Stimulated activated CD4-positive, alpha-beta T cell treated with anti-CD3 and anti-CD28 coated beads, Interleukin-2, amount 100 ng/mL, for 48 hours (primary cell): ENCODE results near the gene C6orf118.

Experiments
- DNase-seq, 2 donors: peaks; one replicate each; pipeline ENCODE4 v3.0.0-alpha.2; 2020

C6orf118 gene

DNA sequence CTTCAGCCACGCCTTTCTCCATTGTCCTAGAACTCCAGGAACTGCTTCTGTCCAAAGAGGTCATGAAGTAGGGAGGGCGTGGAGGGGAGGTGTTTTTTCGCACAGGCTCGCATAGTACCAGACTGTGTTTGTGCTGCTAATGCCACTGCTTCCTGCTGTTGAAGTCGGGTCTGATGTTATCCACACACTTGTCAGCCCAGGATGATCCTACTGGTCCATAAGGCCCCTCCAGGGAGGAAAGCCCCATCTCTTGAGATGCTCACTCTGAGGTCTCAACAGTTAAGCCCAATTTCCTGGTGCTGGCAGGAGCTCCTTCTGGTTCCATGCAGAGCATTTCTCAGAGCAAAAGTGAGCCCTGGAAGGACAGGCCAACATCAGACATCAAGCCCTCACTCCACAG lies 65.6 kb downstream of the C6orf118 start:
- no peak for DNase-seq

DNA sequence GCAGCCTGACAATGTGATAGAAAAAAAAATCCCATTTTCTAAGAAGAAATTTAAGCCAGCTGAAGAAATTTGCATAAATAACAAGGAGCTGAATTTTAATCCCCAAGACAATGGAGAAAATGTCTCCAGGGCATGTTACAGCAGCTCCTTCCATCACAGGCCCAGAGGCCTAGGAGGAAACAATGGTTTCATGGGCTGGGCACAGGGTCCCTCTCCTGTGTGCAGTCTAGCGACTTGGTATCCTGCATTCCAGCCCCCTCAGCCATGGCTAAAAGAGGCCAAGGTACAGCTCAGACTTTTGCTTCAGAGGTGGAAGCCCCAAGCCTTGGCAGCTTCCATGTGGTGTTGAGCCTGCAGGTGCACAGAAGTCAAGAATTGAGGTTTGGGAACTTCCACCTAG lies 73.1 kb downstream of the C6orf118 start:
- DNase-seq: no peak

DNA sequence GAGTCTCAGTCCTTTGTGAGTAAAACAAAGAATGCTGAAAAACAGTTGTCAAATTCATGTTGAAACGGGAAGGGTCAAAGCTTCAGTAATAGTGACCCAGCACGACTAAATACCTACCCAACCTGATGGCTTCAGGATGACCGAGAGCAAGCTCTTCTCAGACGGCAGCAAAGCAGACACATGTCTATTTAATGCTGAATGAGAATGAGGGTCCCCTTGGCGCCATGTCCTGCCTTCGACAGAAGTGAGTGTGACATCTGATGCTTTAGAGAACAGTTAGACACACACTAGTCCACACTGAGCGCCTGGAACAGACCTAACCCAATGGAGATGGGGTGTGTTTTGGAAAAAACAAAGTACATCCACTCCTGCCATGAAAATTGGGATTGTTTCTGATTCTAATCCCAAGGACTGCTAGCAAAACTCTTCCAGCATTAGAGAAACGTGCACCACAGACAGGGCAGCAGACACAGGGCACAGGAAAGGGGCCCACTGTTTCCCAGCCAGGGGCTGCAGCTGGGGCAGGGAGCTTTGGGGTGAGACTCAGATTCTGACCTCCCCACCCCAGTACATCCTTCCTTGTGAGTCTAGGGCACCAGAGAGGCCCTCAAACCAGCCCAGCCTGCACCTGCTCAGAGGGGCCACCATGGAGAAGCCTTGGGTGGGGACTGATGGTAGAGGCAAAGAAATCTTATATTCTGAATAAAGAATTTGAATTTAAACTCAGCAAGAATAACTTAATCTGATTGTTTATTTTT lies 76.5 kb downstream of the C6orf118 start:
- no peak for DNase-seq

DNA sequence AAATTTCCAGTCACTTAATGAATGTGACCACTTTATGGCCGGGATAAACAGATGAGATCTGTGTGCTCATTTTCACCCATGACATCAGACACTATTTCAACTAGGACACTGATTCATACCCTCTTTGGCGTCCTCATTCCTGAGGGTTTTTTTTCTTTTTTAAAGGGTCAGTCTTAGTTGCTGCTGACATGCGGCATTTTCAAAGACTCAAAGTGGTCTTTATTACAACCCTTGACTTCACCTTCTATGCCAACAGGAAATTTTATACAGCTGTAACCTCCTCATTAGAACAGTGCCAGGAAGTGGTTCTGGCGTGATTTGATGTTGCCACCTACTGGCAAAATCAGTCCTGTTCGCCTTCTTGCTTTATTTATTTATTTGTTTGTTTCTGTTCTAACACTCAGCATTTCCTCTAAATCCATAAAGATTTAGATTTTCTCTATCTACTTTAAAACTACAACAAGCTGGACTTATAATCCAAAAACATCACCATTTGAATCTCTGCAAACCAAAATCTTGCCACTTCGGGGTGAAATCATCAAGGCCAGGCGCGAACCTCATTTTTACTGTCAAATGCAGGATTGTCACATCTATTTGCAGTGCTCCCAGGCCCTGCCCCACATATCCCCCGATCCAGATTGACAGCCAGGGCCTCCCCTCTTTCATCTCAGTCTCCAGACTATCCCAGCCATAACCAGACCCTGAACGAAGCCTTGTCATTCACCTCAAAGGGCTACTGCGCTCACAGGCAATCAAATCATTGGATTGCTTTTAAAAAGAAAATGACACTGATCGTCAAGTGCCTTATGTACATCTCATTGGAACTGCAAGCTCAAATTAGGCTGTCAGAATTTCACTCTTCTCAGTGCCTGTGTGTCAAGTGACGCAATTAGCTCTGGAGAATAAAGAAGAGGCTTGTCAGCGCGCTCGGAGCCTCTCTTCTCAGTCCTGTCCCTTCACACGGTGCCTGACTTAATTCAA lies 77.5 kb downstream of the C6orf118 start:
- DNase-seq: no peak

DNA sequence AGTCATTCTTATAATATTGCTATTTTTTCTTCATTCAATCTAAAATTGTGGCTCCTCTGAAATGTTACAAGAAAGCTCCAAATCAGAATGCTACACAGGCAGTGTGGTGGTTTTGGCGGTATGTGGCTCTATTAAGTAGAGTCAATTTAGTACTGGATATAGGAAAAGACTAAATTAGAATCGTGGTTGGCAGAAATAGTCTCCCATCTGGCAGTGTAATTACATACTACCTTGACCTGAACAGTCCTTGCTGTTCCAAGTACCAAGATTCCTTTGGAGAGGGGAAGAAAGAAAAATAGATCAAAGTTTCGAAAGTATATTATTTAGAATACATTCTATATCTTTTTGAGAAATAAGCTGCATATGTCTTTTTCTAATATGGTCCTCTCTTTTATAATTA lies 78.2 kb downstream of the C6orf118 start:
- DNase-seq: no peak
